Esophagus squamous epithelium (tissue), 5 donors: ENCODE results near the gene CCR5AS.
"Not testable (repeated sequence)": the region's sequence is repeated elsewhere in the genome, so short reads cannot be mapped to it uniquely, and the experiment has no call there.

Source experiments
- DNase-seq: peaks from one replicate; lab custom pipeline; 2025; lab: John Stamatoyannopoulos, UW
- H3K27ac ChIP-seq, 4 donors: fragments of 200-600 bp; sonication (generic); one replicate each; pipeline ENCODE4 v1.5.1; 2016 to 2019; ENCODE audit warnings: mild to moderate bottlenecking in 1 of 4
- H3K27me3 ChIP-seq, 4 donors: fragments of 200-600 bp; sonication (generic); 1 replicate in 3 of 4; 2 replicates in 1 of 4; pipeline versions ENCODE4 v1.5.1 to v1.6.0; 2017 to 2021; ENCODE audit warnings: antibody characterized with exemption in 1 of 4
- H3K36me3 ChIP-seq, 3 donors: fragments of 200-600 bp; sonication (generic); one replicate each; pipeline ENCODE4 v1.5.1; 2016 to 2019
- H3K4me1 ChIP-seq, 3 donors: fragments of 200-600 bp; sonication (generic); one replicate each; pipeline ENCODE4 v1.5.1; 2017 to 2019
- H3K4me3 ChIP-seq, 4 donors: fragments of 200-600 bp; sonication (generic); 1 replicate in 3 of 4; 2 replicates in 1 of 4; pipeline ENCODE4 v1.5.1; 2016 to 2019; ENCODE audit warnings: mild to moderate bottlenecking in 2 of 4, moderate library complexity in 1 of 4
- H3K9me3 ChIP-seq, 3 donors: fragments of 200-600 bp; sonication (generic); one replicate each; pipeline ENCODE4 v1.5.1; 2016 to 2019
- POLR2A ChIP-seq, 4 donors: fragments of 450-650 bp; IDR thresholded peaks; one replicate each; pipeline ENCODE4 v1.6.1; 2017; ENCODE audit warnings: antibody characterized with exemption in 4 of 4, mild to moderate bottlenecking in 4 of 4, moderate library complexity in 3 of 4
- WGBS, 2 donors: methylation state at CpG; one replicate each; pipeline ENCODE4 v1.1.5; 2018; 5-methylcytosine and 5-hydroxymethylcytosine counted together
- intact Hi-C: fragments of 100-400 bp; cut with DNase I; formaldehyde crosslinking; loops from one replicate; pipeline ENCODE4 v1.15.0; 2022
- TF ChIP-seq, protein P1 (sequence below), 6 experiments: fragments of 450-650 bp in 4 of 6; fragments of 200-600 bp in 2 of 6; sonication (generic) in 2 of 6; IDR thresholded peaks; one replicate each; pipeline ENCODE4 v1.5.1; 2016 to 2019; ENCODE audit warnings: antibody characterized with exemption in 6 of 6, mild to moderate bottlenecking in 4 of 6, moderate library complexity in 4 of 6
- donor health status: DM: yes; HTN: yes; CAD: no.

CCR5AS gene

DNA sequence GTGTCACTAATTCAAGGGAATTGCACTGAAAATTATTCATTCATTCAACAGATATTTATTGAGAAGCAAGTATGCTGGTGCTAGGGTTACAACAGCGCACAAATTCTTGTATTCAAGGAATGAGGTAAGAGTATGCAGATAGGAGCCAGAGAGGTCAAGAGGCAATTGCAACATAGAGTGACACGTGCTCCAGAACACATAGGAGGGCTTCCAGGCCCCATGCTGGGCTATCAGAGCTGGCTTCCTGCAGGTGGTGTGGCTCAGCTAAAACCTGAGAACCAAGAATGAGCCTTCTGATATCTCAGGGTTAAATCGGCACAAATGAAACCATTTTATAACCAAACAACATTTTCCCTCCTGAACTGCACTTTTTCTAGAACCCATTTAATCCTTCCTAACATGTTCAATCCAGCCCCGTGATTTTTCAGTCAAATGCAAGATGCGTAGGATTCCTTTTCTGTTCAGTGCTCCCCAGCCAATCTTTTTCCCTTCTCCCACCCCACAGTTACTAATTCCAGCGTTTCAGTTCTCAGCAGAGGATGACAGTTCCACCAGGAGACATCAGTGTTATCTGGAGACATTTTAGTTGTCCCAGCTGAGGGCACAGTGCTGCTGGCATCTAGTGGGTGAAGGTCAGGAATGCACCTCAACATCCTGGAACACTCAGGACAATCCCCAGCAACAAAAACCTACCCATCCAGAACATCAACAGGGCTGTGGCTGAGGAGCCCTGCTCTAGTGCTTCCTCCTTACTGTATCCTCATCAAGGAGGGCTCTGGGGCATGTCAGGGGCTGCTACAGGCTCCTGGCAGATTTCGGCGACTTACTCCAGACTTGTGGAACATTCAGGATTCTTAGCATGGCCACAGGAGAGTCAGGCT lies 13.1 kb downstream of the CCR5AS start:
- no peaks in the 10 kb centered on the region for H3K4me1 ChIP-seq
- no peaks in the 10 kb centered on the region for H3K27me3 ChIP-seq
- intact Hi-C loops = no loop called here
- no peak overlapping the region for H3K27ac ChIP-seq
- WGBS, 2 donors = 71 to 72% methylated on average over 8 of the region's 8 CpGs
- H3K9me3 ChIP-seq = no peaks in the 10 kb centered on the region
- H3K36me3 ChIP-seq = no peaks in the 10 kb centered on the region
- TF ChIP-seq POLR2A (IDR thresholded peaks at IDR 0.05) = no peak
- TF ChIP-seq, protein P1, sequence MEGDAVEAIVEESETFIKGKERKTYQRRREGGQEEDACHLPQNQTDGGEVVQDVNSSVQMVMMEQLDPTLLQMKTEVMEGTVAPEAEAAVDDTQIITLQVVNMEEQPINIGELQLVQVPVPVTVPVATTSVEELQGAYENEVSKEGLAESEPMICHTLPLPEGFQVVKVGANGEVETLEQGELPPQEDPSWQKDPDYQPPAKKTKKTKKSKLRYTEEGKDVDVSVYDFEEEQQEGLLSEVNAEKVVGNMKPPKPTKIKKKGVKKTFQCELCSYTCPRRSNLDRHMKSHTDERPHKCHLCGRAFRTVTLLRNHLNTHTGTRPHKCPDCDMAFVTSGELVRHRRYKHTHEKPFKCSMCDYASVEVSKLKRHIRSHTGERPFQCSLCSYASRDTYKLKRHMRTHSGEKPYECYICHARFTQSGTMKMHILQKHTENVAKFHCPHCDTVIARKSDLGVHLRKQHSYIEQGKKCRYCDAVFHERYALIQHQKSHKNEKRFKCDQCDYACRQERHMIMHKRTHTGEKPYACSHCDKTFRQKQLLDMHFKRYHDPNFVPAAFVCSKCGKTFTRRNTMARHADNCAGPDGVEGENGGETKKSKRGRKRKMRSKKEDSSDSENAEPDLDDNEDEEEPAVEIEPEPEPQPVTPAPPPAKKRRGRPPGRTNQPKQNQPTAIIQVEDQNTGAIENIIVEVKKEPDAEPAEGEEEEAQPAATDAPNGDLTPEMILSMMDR (IDR thresholded peaks at IDR 0.05) = no peak
- no peak for DNase-seq
- H3K4me3 ChIP-seq = no peak overlapping the region

DNA sequence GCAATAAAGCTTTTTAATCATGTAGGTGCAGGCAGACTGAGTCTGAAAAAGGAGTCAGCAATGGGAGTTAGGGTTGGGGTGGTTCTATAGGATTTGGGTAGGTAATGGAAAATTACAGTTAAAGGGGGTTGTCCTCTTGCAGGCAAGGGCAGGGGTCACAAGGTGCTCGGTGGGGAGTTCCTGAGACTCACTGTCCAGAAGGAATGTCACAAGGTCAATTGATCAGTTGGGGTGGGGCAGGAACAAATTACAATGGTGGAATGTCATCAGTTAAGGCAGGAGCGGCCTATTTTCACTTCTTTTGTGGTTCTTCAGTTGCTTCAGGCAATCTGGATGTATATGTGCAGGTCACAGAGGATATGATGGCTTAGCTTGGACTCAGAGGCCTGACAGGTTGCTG lies 13.9 kb downstream of the CCR5AS start:
- no peaks in the 10 kb centered on the region for H3K36me3 ChIP-seq
- intact Hi-C loops = no loop called here
- H3K27ac ChIP-seq = no peak overlapping the region
- H3K4me3 ChIP-seq = no peak overlapping the region
- no peaks in the 10 kb centered on the region for H3K27me3 ChIP-seq
- H3K9me3 ChIP-seq = no peaks in the 10 kb centered on the region
- TF ChIP-seq POLR2A (IDR thresholded peaks at IDR 0.05) = no peak
- TF ChIP-seq, protein P1 (IDR thresholded peaks at IDR 0.05) = no peak
- 40 to 49% methylated on average over 2 of the region's 2 CpGs for WGBS, 2 donors
- no peaks in the 10 kb centered on the region for H3K4me1 ChIP-seq
- no peak for DNase-seq

DNA sequence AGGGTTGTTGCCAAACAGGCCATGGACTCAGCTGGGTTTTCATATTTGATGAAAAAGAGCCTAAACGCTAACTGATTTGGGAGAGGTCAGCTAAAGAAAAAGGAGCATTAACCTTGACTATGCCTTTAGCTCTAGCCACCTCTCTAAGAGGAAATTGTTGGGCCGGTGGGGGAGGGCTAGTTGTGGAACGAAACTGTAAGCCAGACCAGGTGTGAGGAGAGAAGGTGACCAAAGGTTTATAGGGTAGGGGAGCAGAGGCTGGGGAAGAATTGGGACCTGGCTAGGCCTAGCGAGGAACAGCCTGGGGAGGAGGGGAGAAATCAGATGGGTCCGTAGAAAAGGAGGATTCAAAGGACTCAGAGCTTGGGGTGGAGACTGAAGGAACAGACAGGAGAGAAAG lies 15.3 kb downstream of the CCR5AS start:
- H3K27me3 ChIP-seq, H3K9me3 ChIP-seq, H3K27ac ChIP-seq, intact Hi-C loops, DNase-seq, H3K36me3 ChIP-seq, H3K4me3 ChIP-seq, H3K4me1 ChIP-seq: not testable (repeated sequence)
- WGBS, 2 donors = 88 to 89% methylated on average over 5 of the region's 5 CpGs

DNA sequence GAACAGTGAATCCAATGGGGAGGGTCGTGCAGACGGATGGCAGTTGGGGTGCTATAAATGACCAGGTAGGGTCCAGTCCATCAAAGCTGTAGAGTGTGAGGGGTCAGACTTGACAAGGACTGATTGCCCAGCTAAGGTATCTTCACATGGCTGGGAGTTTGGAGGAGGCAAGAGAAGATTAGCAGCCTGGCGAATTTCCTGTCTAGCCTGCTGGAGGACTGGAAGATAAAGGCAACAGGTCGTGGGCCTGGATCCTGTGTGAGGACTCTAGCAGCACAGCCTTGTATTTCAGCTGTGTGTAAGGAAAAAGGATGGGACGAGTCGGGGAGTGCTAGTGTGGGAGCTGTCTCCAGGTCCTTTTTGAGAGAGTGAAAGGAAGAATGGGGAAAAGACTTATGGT lies 17.6 kb downstream of the CCR5AS start:
- intact Hi-C loops = no loop called here
- H3K4me1 ChIP-seq = peaks cover 0 to 12% (median 5%) of the 10 kb centered on the region in 3 donors
- TF ChIP-seq, protein P1 (IDR thresholded peaks at IDR 0.05) = no peak
- TF ChIP-seq POLR2A (IDR thresholded peaks at IDR 0.05) = no peak
- no peak overlapping the region for H3K27ac ChIP-seq
- H3K4me3 ChIP-seq = no peak overlapping the region
- DNase-seq = no peak
- no peaks in the 10 kb centered on the region for H3K36me3 ChIP-seq
- H3K27me3 ChIP-seq = no peaks in the 10 kb centered on the region
- no peaks in the 10 kb centered on the region for H3K9me3 ChIP-seq
- WGBS, 2 donors = 81 to 93% methylated on average over 6 of the region's 6 CpGs

DNA sequence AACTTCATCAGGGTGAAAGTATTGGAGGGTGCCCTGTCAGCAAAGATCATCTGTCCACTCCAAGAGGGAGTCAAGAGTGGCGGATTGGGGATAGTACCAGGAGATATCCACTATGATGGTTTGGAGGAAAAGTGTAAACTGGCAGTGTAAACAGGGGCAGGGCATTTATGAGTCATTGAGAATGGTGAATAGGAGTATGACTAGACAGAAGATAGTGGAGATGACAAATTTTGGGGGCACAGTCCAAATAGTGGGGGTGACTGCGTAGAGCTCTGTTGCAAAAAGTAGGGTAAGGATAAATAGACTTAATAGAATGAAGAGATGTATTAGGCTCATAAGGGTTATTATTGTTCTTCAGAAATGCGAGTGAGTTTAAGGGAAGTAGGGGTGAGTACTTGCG lies 18.0 kb downstream of the CCR5AS start:
- H3K9me3 ChIP-seq, H3K4me3 ChIP-seq, DNase-seq, H3K27me3 ChIP-seq, H3K27ac ChIP-seq, intact Hi-C loops, H3K36me3 ChIP-seq: not testable (repeated sequence)
- 83 to 94% methylated on average over 4 of the region's 4 CpGs for WGBS, 2 donors
- H3K4me1 ChIP-seq = peaks cover 0 to 12% (median 5%) of the 10 kb centered on the region in 3 donors

DNA sequence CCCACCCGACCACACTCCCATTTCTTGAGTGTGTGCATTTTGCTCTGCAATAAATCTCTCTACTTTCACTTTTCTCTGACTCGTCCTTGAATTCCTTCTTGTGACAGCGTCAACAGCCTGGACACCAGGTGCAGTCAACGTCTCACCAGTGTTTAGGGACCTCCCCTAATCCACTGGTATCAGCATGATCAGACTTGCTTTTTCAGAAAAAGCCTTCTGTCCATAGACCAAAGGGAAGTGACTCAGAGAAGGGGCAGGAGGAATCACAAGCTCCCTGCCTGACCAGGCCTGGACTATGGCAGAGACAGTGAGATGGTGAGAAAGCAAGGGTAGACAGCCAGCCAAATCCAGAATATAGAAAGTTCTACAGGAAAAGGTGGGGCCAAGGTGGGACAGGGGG lies 20.7 kb downstream of the CCR5AS start:
- TF ChIP-seq, protein P1 (IDR thresholded peaks at IDR 0.05) = no peak
- no peak for TF ChIP-seq POLR2A (IDR thresholded peaks at IDR 0.05)
- Histone ChIP-seq H3K4me1 (peaks cover 0 to 33% (median 10%) of the 10 kb centered on the region in 3 donors), H3K36me3 (no peaks in the 10 kb centered on the region), H3K27ac (peak overlapping the region in 1 of 4 donors; percentile 12), H3K27me3 (no peaks in the 10 kb centered on the region), H3K9me3 (no peaks in the 10 kb centered on the region), H3K4me3 (no peak overlapping the region)
- 20 to 35% methylated on average over 2 to 4 of the region's 4 CpGs for WGBS, 2 donors
- no peak for DNase-seq
- intact Hi-C loops = no loop called here
